Posterior vena cava (tissue), 2 donors: ENCODE data around the gene TCFL5. TPM values are rescaled to one million over a fixed set of nuclear protein-coding genes. Genes with fewer than 3 reads are reported as not detected.

ENCODE experiments used
- DNase-seq: peaks from one replicate; pipeline ENCODE4 v3.0.0-alpha.2; 2020; ENCODE audit warnings: low spot score
- intact Hi-C, 2 donors: fragments of 100-400 bp; cut with DNase I; formaldehyde crosslinking; loops; one replicate each; pipeline versions ENCODE4 v1.14.1 to v1.14.2; 2022 to 2023
- total RNA-seq, 2 donors: library from RNA; stranded (reverse); fragmentation: NEBNext Ultra II Directional; extraction: Animal tissue kit (Norgen Biotek cat#: 25700); gene quantifications; one replicate each; pipeline ENCODE4 v1.2.1, GENCODE V29; 2021
- donor health status: DM: yes; HTN: yes; CAD: no.
- donor health status: DM: yes; HTN: yes; CAD: no.

The TCFL5 gene
- total RNA-seq, 2 donors from 2014 or later, result 9.6 to 10.9 TPM

GRCh38 chr20:62808211-62808865 is 53.3 kb downstream of the TCFL5 start:
- peak; percentile 92 for DNase-seq
- intact Hi-C loops, result loop anchor here in 1 of 2 donors (5.0 kb wide), 1 partner anchor 141 kb away; no protein-coding TSS in a partner anchor

GRCh38 chr20:62807444-62808210 is 54.0 kb downstream of the TCFL5 start:
- intact Hi-C loops, result loop anchor here in 1 of 2 donors (5.0 kb wide), 1 partner anchor 140 kb away; no protein-coding TSS in a partner anchor
- DNase-seq, result no peak

- intact Hi-C loops, result loop anchor here in 1 of 2 donors (5.0 kb wide), 1 partner anchor 139 kb away; no protein-coding TSS in a partner anchor
- no peak for DNase-seq
Measured at GRCh38 chr20:62806383-62807050, 55.1 kb downstream of the TCFL5 start.

- peak; percentile 90 for DNase-seq
- intact Hi-C loops, result loop anchor here in 1 of 2 donors (5.0 kb wide), 1 partner anchor 139 kb away; no protein-coding TSS in a partner anchor
Measured at GRCh38 chr20:62805711-62806382, 55.8 kb downstream of the TCFL5 start.

- DNase-seq, result no peak
- intact Hi-C loops, result loop anchor here in 1 of 2 donors (5.0 kb wide), 1 partner anchor 138 kb away; no protein-coding TSS in a partner anchor
Measured at GRCh38 chr20:62805155-62805710, 56.4 kb downstream of the TCFL5 start.

DNA sequence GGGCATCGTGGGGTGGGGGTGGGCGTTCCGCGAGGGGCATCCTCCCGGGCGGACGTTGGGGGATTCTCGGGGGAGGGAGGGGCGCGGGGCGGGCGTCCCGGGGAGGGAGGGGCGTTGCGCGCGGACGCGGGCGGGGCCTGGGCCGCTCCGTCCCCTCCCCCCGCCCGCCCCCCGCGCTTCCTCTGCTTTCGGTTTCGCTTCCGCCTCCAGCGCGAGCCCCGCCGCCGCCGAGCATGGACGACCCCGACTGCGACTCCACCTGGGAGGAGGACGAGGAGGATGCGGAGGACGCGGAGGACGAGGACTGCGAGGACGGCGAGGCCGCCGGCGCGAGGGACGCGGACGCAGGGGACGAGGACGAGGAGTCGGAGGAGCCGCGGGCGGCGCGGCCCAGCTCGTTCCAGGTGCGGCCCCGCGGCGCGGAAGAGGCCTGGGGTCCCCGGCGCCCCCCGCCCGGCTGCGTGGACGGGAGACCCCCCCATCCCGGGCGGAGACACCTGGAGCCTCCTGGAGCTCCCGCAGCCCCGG is 56.9 kb downstream of the TCFL5 start, which contains the start of gene OGFR:
Gene OGFR (plus strand): TSS at position 209 of the 528 bp plus-strand sequence. CDS start 25 bp downstream, at position 234.
- intact Hi-C loops, result loop anchor here in 1 of 2 donors (5.0 kb wide), 1 partner anchor 137 kb away; no protein-coding TSS in a partner anchor
- DNase-seq, result no peak

GRCh38 chr20:62804021-62804626 is 57.5 kb downstream of the TCFL5 start:
- intact Hi-C loops, result no loop called here

DNA sequence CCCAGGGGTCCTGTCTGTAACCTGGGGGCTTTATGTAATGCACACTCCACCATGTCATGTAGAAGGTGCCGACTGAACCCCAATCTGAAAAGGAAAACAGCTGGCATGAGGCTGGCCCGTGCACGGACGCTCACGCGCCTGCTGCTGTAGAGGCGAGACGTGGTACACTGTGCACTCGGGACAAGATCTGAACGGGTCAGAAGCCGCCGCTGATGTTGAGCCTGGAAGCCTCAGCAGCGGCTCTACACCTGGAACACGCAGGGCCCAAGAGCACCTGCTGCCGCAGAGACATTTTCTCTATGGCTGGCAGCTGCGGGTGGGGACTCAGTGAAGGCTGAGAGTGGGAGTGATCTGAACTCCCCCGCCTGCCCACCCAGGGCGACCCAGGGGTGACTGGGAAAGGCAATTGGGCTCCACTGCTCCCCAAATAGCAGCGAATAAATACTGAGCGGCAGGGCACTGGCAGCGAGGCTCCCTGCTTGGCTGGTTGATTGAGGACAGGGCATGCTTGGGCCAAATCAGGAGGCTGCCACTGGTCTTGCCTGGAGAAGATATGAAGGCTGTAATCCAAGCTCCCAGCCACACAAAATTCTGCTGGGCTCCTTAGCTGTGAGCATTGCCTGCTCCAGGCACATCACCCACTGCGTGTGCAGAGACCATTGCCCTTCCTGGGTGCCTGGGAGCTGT is 59.5 kb downstream of the TCFL5 start:
- intact Hi-C loops, result no loop called here

More at GRCh38 chr20:62804021-62804626, 57.5 kb downstream of the TCFL5 start:
- DNase-seq, result no peak

DNA sequence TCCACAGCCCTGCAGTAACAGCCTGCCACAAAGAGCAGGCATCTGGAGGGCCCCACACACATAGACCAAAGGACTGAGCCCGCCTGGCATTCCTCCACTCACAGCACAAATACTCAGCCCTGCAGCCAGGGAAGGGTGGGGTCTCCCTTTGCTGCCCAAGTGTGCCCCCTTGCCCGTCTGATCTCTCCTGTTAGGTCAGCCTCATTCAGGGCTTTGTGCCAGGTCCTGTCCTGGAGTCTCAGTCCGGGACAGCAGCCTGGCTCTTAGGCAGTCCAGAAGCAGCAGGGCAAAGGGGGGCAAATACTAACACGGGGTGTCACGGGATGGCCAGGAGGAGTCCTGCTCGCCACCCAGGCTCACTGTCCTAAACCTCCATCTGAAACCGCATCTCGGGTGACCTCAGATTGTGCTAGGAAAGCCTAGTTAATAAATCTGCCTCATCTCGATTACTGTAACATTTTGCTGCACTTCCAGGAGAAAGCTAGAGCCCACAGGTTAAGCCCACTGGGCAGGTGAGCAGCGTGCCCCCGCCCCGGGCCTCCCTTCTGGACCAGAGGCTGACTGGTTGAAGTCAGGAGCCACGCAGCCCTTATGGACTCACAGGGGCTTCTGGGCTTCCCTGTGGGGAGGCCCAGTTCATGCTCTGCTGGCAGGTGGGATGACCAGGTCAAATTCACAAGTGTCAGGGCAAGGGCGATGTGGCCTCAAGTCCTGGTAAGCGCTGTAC is 60.2 kb downstream of the TCFL5 start:
- intact Hi-C loops, result no loop called here
- no peak for DNase-seq

More for the DNA sequence above, 59.5 kb downstream of the TCFL5 start:
- no peak for DNase-seq

DNA sequence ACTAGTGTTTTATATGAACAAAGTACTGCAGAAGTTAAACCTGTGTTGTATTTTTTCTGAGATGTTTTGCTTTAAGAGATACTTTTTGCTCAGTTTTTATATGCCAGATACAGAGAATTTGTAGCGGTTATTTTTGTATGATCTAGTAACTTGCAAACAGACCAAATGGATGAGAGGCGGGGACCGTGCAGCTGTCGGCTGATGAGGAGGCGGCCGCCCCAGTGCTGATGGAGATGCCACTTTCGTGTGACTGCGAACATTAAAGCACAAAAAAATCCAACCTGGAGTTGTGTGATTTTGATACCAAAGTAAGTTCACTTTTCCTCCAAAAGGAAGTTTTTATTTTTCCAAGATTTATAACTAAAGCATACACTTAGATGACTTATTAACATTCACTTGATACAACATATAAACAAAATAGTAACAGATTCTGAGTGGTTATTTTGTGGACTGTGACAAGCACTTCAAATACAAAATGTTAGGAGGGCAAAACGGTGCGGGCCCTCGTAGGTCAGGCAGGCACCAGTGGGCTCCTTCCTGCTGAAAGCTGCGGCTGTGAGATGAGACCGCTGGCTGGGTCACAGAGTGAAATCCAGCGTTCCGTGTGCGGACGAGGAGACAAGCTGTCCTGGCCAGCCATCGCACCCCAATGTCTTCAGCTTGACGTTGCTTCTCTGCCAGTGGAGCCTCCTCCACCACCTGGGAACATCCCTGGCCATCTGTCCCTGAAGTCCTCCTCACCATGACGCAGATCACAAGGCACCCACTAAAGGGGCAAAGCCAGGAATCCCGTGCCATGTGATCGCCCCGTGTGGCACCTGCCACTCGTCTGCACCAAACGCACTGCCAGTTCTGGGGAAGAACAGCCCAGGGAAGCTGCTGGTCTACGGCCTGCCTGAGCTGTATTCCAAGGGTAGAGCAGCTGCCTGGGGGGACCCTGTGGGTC is 61.0 kb downstream of the TCFL5 start:
- no peak for DNase-seq
- intact Hi-C loops, result no loop called here

- DNase-seq, result no peak
- intact Hi-C loops, result loop anchor here in 1 of 2 donors (10.0 kb wide), 1 partner anchor 395 kb away; the partner anchor contains the start of gene CABLES2
Measured at GRCh38 chr20:62799873-62800272, 61.7 kb downstream of the TCFL5 start.

- intact Hi-C loops, result loop anchor here in 1 of 2 donors (10.0 kb wide), 1 partner anchor 395 kb away; the partner anchor contains the start of gene CABLES2
- no peak for DNase-seq
Measured at GRCh38 chr20:62799459-62799858, 62.2 kb downstream of the TCFL5 start.

- DNase-seq, result no peak
- intact Hi-C loops, result loop anchor here in 1 of 2 donors (10.0 kb wide), 1 partner anchor 394 kb away; the partner anchor contains the start of gene CABLES2
Measured at GRCh38 chr20:62799036-62799435, 62.6 kb downstream of the TCFL5 start.

GRCh38 chr20:62797671-62798532 is 63.7 kb downstream of the TCFL5 start:
- no peak for DNase-seq

More at GRCh38 chr20:62797671-62798532, 63.7 kb downstream of the TCFL5 start:
- intact Hi-C loops, result loop anchor here in 1 of 2 donors (10.0 kb wide), 1 partner anchor 393 kb away; the partner anchor contains the start of gene CABLES2
